PC-3 (cell line): ENCODE data around the gene ACTN4. TPM values are rescaled to one million over a fixed set of nuclear protein-coding genes. Genes with fewer than 3 reads are reported as not detected.

Experiments used
- ATAC-seq: fragments of 200-7000 bp; cut with Tn5 transposase; 2 replicates; pipeline ENCODE4 v1.9.1; 2020; ENCODE audit warnings: mild to moderate bottlenecking, moderate library complexity
- BruUV-seq: library from RNA; stranded (reverse); fragments of 400-500 nt; replicated peaks from 2 replicates; lab custom pipeline; 2021; lab: Mats Ljungman, UMichigan
- CTCF ChIA-PET: fragments of 300-600 bp; sonication (Branson Sonifier 250); formaldehyde crosslinking; loops from one replicate; lab custom pipeline; 2022; ENCODE audit warnings: antibody characterized with exemption; lab: Charles Lee
- POLR2A ChIA-PET: fragments of 300-600 bp; sonication (Branson Sonifier 250); formaldehyde crosslinking; loops from one replicate; lab custom pipeline; 2022; ENCODE audit warnings: antibody characterized with exemption; ENCODE audit not compliant: unreplicated experiment; lab: Charles Lee
- DNase-seq: peaks from one replicate; pipeline ENCODE4 v3.0.0-alpha.2; 2015
- H2AFZ ChIP-seq: fragments of 300-600 bp; sonication (generic); 2 replicates; pipeline ENCODE4 v1.6.0; 2016; ENCODE audit warnings: antibody characterized with exemption, low read length
- H3F3A ChIP-seq: fragments of 300-600 bp; sonication (generic); one replicate; pipeline ENCODE4 v1.6.0; 2017; ENCODE audit warnings: antibody characterized with exemption, low read length, control low read depth, mild to moderate bottlenecking; ENCODE audit not compliant: unreplicated experiment
- H3K27ac ChIP-seq: fragments of 300-600 bp; sonication (generic); 2 replicates; pipeline ENCODE4 v1.5.1; 2016; ENCODE audit warnings: mild to moderate bottlenecking, low read length
- H3K27me3 ChIP-seq: fragments of 300-600 bp; sonication (generic); 2 replicates; pipeline ENCODE4 v1.6.1; 2016; ENCODE audit warnings: low read length, mixed read lengths
- H3K36me3 ChIP-seq: fragments of 300-600 bp; sonication (generic); 2 replicates; pipeline ENCODE4 v1.6.1; 2016; ENCODE audit warnings: low read depth, mixed run types, low read length, mixed read lengths
- H3K4me1 ChIP-seq: fragments of 300-600 bp; sonication (generic); 2 replicates; pipeline ENCODE4 v1.5.1; 2016; ENCODE audit warnings: low read length; ENCODE audit not compliant: insufficient read depth
- H3K4me2 ChIP-seq: fragments of 300-600 bp; sonication (generic); 2 replicates; pipeline ENCODE4 v1.6.0; 2016; ENCODE audit warnings: low read length
- H3K4me3 ChIP-seq: fragments of 300-600 bp; sonication (generic); 2 replicates; pipeline ENCODE4 v1.5.1; 2016; ENCODE audit warnings: mild to moderate bottlenecking, low read length, mixed read lengths
- H3K79me2 ChIP-seq: fragments of 300-600 bp; sonication (generic); 2 replicates; pipeline ENCODE4 v1.6.1; 2017; ENCODE audit warnings: low read length, mixed read lengths
- H3K9ac ChIP-seq: fragments of 300-600 bp; sonication (generic); 2 replicates; pipeline ENCODE4 v1.6.0; 2016; ENCODE audit warnings: mild to moderate bottlenecking, low read length
- H3K9me2 ChIP-seq: fragments of 300-600 bp; sonication (generic); replicated peaks from 2 replicates; pipeline ENCODE4 v1.6.1; 2016; ENCODE audit warnings: mixed run types, low read length, mixed read lengths
- H3K9me3 ChIP-seq: fragments of 300-600 bp; sonication (generic); 2 replicates; pipeline ENCODE4 v1.6.1; 2016; ENCODE audit warnings: low read length, mixed read lengths
- H4K20me1 ChIP-seq: fragments of 300-600 bp; sonication (generic); 2 replicates; pipeline ENCODE4 v1.6.1; 2016; ENCODE audit warnings: low read length, mixed read lengths
- EZH2 ChIP-seq: fragments of 300-600 bp; sonication (generic); IDR thresholded peaks from one replicate; pipeline ENCODE4 v1.6.1; 2017; ENCODE audit warnings: antibody characterized with exemption, mild to moderate bottlenecking, low read length; ENCODE audit not compliant: unreplicated experiment
- EZH2phosphoT487 ChIP-seq: fragments of 300-600 bp; sonication (generic); IDR thresholded peaks from 2 replicates; pipeline ENCODE4 v1.6.1; 2018; ENCODE audit warnings: mild to moderate bottlenecking, antibody characterized with exemption, low read length, borderline replicate concordance
- intact Hi-C: fragments of 100-400 bp; cut with micrococcal nuclease; formaldehyde crosslinking; loops from 2 replicates; pipeline ENCODE4 v1.9.0; 2023
- total RNA-seq: library from RNA; depleted of rRNA; stranded (reverse); fragments of >200 nt; gene quantifications from 2 replicates; pipeline ENCODE4 v1.2.3, GENCODE V29; 2014
- TF ChIP-seq, protein P1 (sequence below): fragments of 300-600 bp; sonication (generic); conservative IDR thresholded peaks from 2 replicates; pipeline ENCODE4 v1.5.1; 2017; ENCODE audit warnings: antibody characterized with exemption, low read depth, mild to moderate bottlenecking, low read length

ACTN4 gene
- total RNA-seq, 1 experiment from 2014 or later: 397 TPM

DNA sequence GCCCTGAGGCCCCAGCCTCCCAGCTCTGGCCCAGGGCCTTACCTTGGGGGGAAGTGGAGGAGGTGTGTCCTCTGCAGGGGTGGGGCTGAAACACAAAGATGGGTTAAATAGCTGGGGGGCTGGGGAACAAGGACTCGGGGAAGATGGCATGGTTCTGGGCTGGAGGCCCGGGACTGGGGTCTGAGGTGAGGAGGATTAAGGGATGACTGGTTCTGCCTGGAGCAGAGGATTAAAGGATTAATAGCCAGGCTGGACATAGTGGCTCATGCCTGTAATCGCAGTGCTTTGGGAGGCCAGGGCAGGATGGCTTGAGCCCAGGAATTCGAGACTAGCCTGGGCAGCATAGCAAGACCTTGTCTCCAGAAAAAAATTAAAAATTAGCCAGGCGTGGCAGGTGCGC, 41.3 kb upstream of the ACTN4 start:
- no peak for TF ChIP-seq EZH2
- TF ChIP-seq, protein P1, sequence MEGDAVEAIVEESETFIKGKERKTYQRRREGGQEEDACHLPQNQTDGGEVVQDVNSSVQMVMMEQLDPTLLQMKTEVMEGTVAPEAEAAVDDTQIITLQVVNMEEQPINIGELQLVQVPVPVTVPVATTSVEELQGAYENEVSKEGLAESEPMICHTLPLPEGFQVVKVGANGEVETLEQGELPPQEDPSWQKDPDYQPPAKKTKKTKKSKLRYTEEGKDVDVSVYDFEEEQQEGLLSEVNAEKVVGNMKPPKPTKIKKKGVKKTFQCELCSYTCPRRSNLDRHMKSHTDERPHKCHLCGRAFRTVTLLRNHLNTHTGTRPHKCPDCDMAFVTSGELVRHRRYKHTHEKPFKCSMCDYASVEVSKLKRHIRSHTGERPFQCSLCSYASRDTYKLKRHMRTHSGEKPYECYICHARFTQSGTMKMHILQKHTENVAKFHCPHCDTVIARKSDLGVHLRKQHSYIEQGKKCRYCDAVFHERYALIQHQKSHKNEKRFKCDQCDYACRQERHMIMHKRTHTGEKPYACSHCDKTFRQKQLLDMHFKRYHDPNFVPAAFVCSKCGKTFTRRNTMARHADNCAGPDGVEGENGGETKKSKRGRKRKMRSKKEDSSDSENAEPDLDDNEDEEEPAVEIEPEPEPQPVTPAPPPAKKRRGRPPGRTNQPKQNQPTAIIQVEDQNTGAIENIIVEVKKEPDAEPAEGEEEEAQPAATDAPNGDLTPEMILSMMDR: no peak
- TF ChIP-seq EZH2phosphoT487: no peak
- no peaks in the 10 kb centered on the region for H3K9me3 ChIP-seq
- POLR2A ChIA-PET: no interaction called here
- H3F3A ChIP-seq: no peaks in the 10 kb centered on the region
- H3K27me3 ChIP-seq: no peaks in the 10 kb centered on the region
- no peak overlapping the region for H3K27ac ChIP-seq
- no peaks in the 10 kb centered on the region for H3K79me2 ChIP-seq
- no TSS peak for BruUV-seq
- intact Hi-C loops: no loop called here
- CTCF ChIA-PET: no interaction called here
- H3K36me3 ChIP-seq: no peaks in the 10 kb centered on the region
- ATAC-seq (no peak), DNase-seq (no peak)
- no peaks in the 10 kb centered on the region for H4K20me1 ChIP-seq
- no peak overlapping the region for H3K4me2 ChIP-seq
- no peaks in the 10 kb centered on the region for H3K9me2 ChIP-seq
- H3K4me3 ChIP-seq: no peak overlapping the region
- H3K4me1 ChIP-seq: no peaks in the 10 kb centered on the region
- H3K9ac ChIP-seq: no peak overlapping the region
- no peak overlapping the region for H2AFZ ChIP-seq

DNA sequence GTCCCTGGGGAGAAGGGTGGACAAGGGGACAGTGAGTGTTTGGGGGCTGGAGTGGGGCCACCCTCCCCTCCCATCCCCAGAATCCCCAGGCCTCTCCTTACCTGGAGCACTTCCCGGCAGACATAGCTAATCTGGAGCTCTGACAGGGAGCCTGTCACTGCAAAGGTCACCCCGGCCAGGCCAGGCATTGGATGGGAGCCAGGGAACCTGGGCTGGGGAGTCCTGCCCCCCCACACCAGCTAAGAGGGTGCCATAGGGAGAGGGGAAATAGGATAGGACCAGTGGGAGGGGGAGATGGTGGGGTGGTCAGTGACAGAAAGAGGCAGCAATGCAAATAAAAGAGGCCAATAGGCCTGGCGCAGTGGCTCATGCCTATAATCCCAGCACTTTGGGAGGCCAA, 33.2 kb upstream of the ACTN4 start:
- no TSS peak for BruUV-seq

DNA sequence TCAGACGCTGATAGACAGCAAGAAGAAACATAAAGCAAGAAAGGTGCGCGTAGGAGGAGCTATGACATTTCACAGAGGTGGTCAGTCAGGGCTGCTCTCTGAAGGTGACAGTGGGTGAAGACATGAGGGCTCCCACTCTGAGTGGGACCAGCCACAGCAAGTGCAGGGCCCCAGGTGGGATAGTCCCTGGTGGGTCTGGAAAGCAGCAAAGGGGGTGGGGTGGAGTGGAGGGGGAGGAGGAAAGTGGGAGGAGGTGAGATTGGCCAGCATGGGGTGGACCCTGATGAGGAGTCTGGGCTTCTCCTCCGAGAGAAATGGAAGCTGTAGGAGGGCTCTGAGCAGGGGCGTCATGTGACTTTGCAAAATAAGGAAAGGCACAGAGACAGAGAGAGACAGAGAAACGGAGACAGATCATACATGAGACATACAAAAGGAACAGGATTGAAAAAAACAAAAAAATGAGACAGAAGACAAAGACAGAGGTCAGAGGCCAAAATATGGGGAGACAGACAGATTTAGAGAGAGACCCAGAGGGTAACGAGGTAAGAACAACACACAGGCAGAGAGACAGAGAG, 32.4 kb upstream of the ACTN4 start:
- Histone ChIP-seq H3K4me3 (no peak overlapping the region), H3K4me1 (peaks cover 11% of the 10 kb centered on the region), H4K20me1 (no peaks in the 10 kb centered on the region), H3K79me2 (peaks cover 12% of the 10 kb centered on the region), H3K27me3 (no peaks in the 10 kb centered on the region), H3K36me3 (no peaks in the 10 kb centered on the region), H2AFZ (no peak overlapping the region), H3K9me2 (no peaks in the 10 kb centered on the region), H3K9ac (no peak overlapping the region), H3K9me3 (no peaks in the 10 kb centered on the region), H3F3A (no peaks in the 10 kb centered on the region), H3K4me2 (no peak overlapping the region), H3K27ac (no peak overlapping the region)
- no TSS peak for BruUV-seq
- no peak for TF ChIP-seq EZH2phosphoT487
- TF ChIP-seq, protein P1: no peak
- ChIA-PET POLR2A (no interaction called here), CTCF (no interaction called here)
- DNase-seq (no peak), ATAC-seq (no peak)
- intact Hi-C loops: no loop called here

More for the DNA sequence above, 33.2 kb upstream of the ACTN4 start:
- Histone ChIP-seq H3K36me3 (no peaks in the 10 kb centered on the region), H4K20me1 (no peaks in the 10 kb centered on the region), H3F3A (no peaks in the 10 kb centered on the region), H3K9ac (no peak overlapping the region), H3K4me2 (no peak overlapping the region), H3K27ac (no peak overlapping the region), H2AFZ (no peak overlapping the region), H3K79me2 (peaks cover 4% of the 10 kb centered on the region), H3K9me2 (no peaks in the 10 kb centered on the region), H3K4me3 (no peak overlapping the region), H3K9me3 (no peaks in the 10 kb centered on the region), H3K27me3 (no peaks in the 10 kb centered on the region), H3K4me1 (peaks cover 8% of the 10 kb centered on the region)
- TF ChIP-seq, protein P1: no peak
- TF ChIP-seq EZH2: no peak
- TF ChIP-seq EZH2phosphoT487: no peak
- CTCF ChIA-PET: no interaction called here
- intact Hi-C loops: no loop called here
- ATAC-seq (no peak), DNase-seq (no peak)
- POLR2A ChIA-PET: no interaction called here
